K562 treated with DMSO at 1 percent for 48 hours (cell line): ENCODE results near the gene CCDC167. TPM values are rescaled to one million over a fixed set of nuclear protein-coding genes. Genes with fewer than 3 reads are reported as not detected.

Source experiments
- total RNA-seq: library from RNA; unstranded; fragments of 300-600 nt; gene quantifications from 2 replicates; pipeline ENCODE4 v1.2.3, GENCODE V29; 2022; ENCODE audit warnings: low replicate concordance; ENCODE audit errors: extremely low read depth

The CCDC167 gene
- total RNA-seq = not detected in 2 replicates

DNA sequence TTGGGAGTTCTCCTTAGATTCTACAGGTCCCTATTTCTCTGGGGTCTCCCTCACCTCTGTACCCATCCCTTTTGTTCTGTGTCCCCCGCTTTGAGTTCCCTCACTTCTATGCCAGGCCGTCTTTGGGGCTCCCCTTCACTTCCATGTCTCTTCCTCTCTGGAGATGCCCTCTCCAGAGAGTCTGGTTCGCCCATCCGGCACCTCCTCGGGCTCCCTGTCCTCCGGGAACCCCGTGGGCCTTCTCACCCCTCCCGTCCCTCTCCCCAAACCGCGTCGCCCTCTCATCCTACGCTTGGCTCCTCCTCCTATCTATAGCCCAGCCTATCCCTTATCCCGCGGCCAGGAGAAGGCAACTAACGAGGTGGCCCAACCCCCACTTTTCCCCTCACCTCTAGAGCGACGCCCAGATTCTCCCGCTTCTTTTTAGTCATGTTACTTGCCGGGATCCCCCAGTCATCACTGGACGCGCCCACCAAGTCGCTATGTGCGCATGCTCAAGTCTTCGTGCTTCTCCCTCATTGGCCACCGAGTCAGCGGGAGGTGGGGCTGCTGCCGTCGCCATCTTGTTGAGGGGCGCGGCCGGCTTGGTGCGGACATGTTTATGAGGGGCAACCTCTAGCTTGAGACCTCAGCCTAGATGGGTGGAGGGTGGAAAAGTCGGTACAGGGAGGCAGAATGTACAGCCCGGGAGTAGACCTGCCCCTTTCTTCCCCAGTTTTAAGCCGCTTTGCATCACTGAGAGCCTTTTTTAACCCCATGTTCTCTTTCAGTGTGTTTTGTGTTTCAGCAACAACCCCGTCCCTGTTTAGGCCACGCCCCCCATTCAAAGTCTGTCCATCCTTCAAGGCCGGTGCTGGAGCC is at the start of gene CCDC167:
Gene CCDC167, minus strand, starts transcription at position 461 of the 861 bp plus-strand sequence. Its CDS starts 30 bp downstream, at position 431.

Other genes starting within 250 kb of the CCDC167 start
- gene TBC1D22B, start 242.1 kb downstream of the CCDC167 start, total RNA-seq = not detected in 2 replicates
- gene TMEM217, start 241.7 kb downstream of the CCDC167 start, total RNA-seq = not detected in 2 replicates
- gene RNF8, start 145.9 kb downstream of the CCDC167 start, total RNA-seq = not detected in 2 replicates
- gene CMTR1, start 66.7 kb downstream of the CCDC167 start, total RNA-seq = not detected in 2 replicates
- not detected in 2 replicates for gene MDGA1, start 198.0 kb upstream of the CCDC167 start, total RNA-seq